Right lobe of liver (tissue), 4 donors: ENCODE results near the gene DDX24.

Experiments
- POLR2A ChIP-seq: fragments of 450-650 bp; IDR thresholded peaks from one replicate; pipeline ENCODE4 v1.6.1; 2017; ENCODE audit warnings: antibody characterized with exemption, mild to moderate bottlenecking
- TF ChIP-seq, protein P1 (sequence below), 4 donors: fragments of 200-600 bp in 3 of 4; fragments of 450-650 bp in 1 of 4; IDR thresholded peaks; one replicate each; pipeline versions ENCODE4 v1.5.1 to v1.8.0; 2016 to 2022; ENCODE audit warnings: antibody characterized with exemption in 4 of 4, mild to moderate bottlenecking in 2 of 4
- donor health status: DM: no; HTN: no; CAD: no.
- donor health status: DM: no; HTN: no; CAD: no.
- donor health status: DM: no; HTN: yes; CAD: no.

DNA sequence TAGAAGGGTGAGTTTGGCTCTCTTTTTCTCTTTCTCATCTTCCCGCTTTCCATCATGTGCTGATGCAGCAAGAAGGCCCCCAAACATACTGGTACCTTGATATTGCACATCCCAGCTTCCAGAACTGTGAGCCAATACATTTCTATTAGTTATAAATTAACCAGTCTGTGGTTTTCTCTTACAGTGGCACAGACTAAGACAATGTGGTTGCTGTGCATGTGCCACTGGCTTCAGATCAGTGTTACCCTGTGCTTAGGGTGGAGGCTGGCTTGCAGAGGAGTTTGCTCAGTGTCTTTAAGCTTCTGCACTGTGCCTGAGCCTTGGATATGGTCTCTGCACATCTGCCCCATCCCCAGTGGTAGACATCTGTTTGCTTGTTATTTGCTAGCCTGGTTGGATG, 42.9 kb upstream of the DDX24 start:
- TF ChIP-seq, protein P1, sequence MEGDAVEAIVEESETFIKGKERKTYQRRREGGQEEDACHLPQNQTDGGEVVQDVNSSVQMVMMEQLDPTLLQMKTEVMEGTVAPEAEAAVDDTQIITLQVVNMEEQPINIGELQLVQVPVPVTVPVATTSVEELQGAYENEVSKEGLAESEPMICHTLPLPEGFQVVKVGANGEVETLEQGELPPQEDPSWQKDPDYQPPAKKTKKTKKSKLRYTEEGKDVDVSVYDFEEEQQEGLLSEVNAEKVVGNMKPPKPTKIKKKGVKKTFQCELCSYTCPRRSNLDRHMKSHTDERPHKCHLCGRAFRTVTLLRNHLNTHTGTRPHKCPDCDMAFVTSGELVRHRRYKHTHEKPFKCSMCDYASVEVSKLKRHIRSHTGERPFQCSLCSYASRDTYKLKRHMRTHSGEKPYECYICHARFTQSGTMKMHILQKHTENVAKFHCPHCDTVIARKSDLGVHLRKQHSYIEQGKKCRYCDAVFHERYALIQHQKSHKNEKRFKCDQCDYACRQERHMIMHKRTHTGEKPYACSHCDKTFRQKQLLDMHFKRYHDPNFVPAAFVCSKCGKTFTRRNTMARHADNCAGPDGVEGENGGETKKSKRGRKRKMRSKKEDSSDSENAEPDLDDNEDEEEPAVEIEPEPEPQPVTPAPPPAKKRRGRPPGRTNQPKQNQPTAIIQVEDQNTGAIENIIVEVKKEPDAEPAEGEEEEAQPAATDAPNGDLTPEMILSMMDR (IDR thresholded peaks at IDR 0.05): no peak
- TF ChIP-seq POLR2A: no peak
